DOHH2 (cell line): Measurements from ENCODE around the gene SNX22.

Source experiments
- H3F3A ChIP-seq: fragments of 200-600 bp; sonication (generic), shearing (Covaris generic); 2 replicates; pipeline ENCODE4 v1.6.0; 2016; ENCODE audit warnings: antibody characterized with exemption, mild to moderate bottlenecking; ENCODE audit not compliant: control insufficient read depth, insufficient read depth
- H3K27ac ChIP-seq: fragments of 200-600 bp; sonication (generic); 2 replicates; pipeline ENCODE4 v1.5.1; 2014; ENCODE audit warnings: low read depth, mild to moderate bottlenecking, low read length, moderate library complexity
- H3K27me3 ChIP-seq: fragments of 200-600 bp; sonication (generic); 2 replicates; pipeline ENCODE4 v1.6.1; 2014; ENCODE audit warnings: mild to moderate bottlenecking, low read length, mixed read lengths; ENCODE audit not compliant: control insufficient read depth
- H3K36me3 ChIP-seq: fragments of 200-600 bp; sonication (generic); 2 replicates; pipeline ENCODE4 v1.6.1; 2014; ENCODE audit warnings: mild to moderate bottlenecking, low read length, moderate library complexity, mixed read lengths; ENCODE audit not compliant: control insufficient read depth
- H3K4me1 ChIP-seq: fragments of 200-600 bp; sonication (generic); 2 replicates; pipeline ENCODE4 v1.6.1; 2014; ENCODE audit warnings: mild to moderate bottlenecking, low read length, mixed read lengths; ENCODE audit not compliant: control insufficient read depth
- H3K4me2 ChIP-seq: fragments of 200-600 bp; sonication (generic); 2 replicates; pipeline ENCODE4 v1.6.0; 2014; ENCODE audit warnings: mild to moderate bottlenecking, low read length, moderate library complexity
- H3K4me3 ChIP-seq: fragments of 200-600 bp; sonication (generic); 2 replicates; pipeline ENCODE4 v1.5.1; 2014; ENCODE audit warnings: mild to moderate bottlenecking, low read length, mixed read lengths
- H3K79me2 ChIP-seq: fragments of 200-600 bp; sonication (generic); 2 replicates; pipeline ENCODE4 v1.6.1; 2014; ENCODE audit warnings: mild to moderate bottlenecking, low read length, mixed read lengths; ENCODE audit not compliant: control insufficient read depth
- H3K9me2 ChIP-seq: fragments of 200-600 bp; sonication (generic); replicated peaks from 2 replicates; pipeline ENCODE4 v1.6.1; 2014; ENCODE audit warnings: mild to moderate bottlenecking, low read length, mixed read lengths; ENCODE audit not compliant: control insufficient read depth
- H3K9me3 ChIP-seq: fragments of 200-600 bp; sonication (generic); 2 replicates; pipeline ENCODE4 v1.6.1; 2014; ENCODE audit warnings: antibody characterized with exemption, low read length, mixed read lengths; ENCODE audit not compliant: control insufficient read depth, insufficient read depth
- H4K20me1 ChIP-seq: fragments of 200-600 bp; sonication (generic); 2 replicates; pipeline ENCODE4 v1.6.0; 2014; ENCODE audit warnings: low read depth, mild to moderate bottlenecking, antibody characterized with exemption, low read length, moderate library complexity; ENCODE audit not compliant: control insufficient read depth, insufficient read depth
- EZH2phosphoT487 ChIP-seq: fragments of 200-600 bp; sonication (generic); IDR thresholded peaks from 2 replicates; pipeline ENCODE4 v1.6.1; 2017; ENCODE audit warnings: borderline replicate concordance, mild to moderate bottlenecking, antibody characterized with exemption, low read length, moderate library complexity, mixed read lengths
- TF ChIP-seq, protein P1 (sequence below): fragments of 200-600 bp; sonication (generic); IDR thresholded peaks from one replicate; pipeline ENCODE4 v1.5.1; 2014; ENCODE audit warnings: antibody characterized with exemption, mild to moderate bottlenecking, low read depth, low read length; ENCODE audit not compliant: poor library complexity, severe bottlenecking

The SNX22 gene

DNA sequence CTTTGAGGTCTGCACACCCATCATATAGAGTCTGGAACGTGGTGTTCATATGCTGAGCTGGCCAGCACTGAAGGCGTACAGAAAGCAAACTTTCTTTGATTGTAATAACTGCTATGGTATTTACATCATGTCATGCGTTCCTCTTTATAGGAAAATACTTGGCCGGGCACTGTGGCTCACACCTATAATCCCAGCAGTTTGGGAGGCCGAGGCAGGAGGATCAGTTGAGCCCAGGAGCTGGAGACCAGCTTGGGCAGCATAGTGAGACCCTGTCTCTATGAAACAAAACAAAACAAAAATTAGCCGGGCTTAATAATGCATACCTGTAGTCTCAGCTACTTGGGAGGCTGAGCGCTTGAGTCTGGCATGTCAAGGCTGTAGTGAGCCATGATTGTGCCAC is 3.4 kb upstream of the SNX22 start:
- no peak for TF ChIP-seq EZH2phosphoT487
- TF ChIP-seq, protein P1, sequence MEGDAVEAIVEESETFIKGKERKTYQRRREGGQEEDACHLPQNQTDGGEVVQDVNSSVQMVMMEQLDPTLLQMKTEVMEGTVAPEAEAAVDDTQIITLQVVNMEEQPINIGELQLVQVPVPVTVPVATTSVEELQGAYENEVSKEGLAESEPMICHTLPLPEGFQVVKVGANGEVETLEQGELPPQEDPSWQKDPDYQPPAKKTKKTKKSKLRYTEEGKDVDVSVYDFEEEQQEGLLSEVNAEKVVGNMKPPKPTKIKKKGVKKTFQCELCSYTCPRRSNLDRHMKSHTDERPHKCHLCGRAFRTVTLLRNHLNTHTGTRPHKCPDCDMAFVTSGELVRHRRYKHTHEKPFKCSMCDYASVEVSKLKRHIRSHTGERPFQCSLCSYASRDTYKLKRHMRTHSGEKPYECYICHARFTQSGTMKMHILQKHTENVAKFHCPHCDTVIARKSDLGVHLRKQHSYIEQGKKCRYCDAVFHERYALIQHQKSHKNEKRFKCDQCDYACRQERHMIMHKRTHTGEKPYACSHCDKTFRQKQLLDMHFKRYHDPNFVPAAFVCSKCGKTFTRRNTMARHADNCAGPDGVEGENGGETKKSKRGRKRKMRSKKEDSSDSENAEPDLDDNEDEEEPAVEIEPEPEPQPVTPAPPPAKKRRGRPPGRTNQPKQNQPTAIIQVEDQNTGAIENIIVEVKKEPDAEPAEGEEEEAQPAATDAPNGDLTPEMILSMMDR, result no peak
- Histone ChIP-seq H4K20me1 (no peaks in the 10 kb centered on the region), H3K4me3 (no peak overlapping the region), H3K79me2 (peaks cover 15% of the 10 kb centered on the region), H3K9me2 (no peaks in the 10 kb centered on the region), H3K27ac (no peak overlapping the region), H3K4me1 (peaks cover 63% of the 10 kb centered on the region), H3K27me3 (no peaks in the 10 kb centered on the region), H3K9me3 (no peaks in the 10 kb centered on the region), H3F3A (peaks cover 21% of the 10 kb centered on the region; the same call in 1 of the 2 replicates), H3K36me3 (peaks cover 12% of the 10 kb centered on the region; the same call in 1 of the 2 replicates), H3K4me2 (no peak overlapping the region)

DNA sequence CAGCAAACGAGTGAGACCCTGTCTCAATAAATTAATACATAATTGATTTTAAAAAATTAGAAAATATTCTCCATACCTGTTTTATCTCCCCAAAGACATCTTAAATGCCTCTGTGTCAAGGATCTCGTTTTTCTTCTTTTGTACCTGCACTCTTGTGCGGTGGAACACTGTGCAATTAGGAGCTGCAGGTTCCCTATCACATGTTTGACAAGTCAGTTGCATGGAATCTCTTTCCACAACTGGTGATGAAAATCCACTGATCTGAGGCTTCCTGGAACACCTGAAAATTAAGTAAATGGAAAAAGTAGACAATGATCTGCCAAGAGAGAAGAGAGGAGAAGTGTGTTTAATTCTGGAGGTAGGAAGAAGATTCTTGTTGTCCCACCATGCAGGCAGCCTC is 3.0 kb upstream of the SNX22 start:
- H3K9me3 ChIP-seq, result no peaks in the 10 kb centered on the region
- no peak overlapping the region for H3K4me2 ChIP-seq
- no peaks in the 10 kb centered on the region for H4K20me1 ChIP-seq
- H3K36me3 ChIP-seq, result peaks cover 10% of the 10 kb centered on the region; the same call in 1 of the 2 replicates
- H3K4me3 ChIP-seq, result no peak overlapping the region
- H3K4me1 ChIP-seq, result peaks cover 63% of the 10 kb centered on the region
- TF ChIP-seq, protein P1, result no peak
- no peak for TF ChIP-seq EZH2phosphoT487
- no peaks in the 10 kb centered on the region for H3K27me3 ChIP-seq
- H3K27ac ChIP-seq, result no peak overlapping the region
- no peaks in the 10 kb centered on the region for H3K9me2 ChIP-seq
- H3F3A ChIP-seq, result peaks cover 21% of the 10 kb centered on the region; the same call in 1 of the 2 replicates
- peaks cover 15% of the 10 kb centered on the region for H3K79me2 ChIP-seq

DNA sequence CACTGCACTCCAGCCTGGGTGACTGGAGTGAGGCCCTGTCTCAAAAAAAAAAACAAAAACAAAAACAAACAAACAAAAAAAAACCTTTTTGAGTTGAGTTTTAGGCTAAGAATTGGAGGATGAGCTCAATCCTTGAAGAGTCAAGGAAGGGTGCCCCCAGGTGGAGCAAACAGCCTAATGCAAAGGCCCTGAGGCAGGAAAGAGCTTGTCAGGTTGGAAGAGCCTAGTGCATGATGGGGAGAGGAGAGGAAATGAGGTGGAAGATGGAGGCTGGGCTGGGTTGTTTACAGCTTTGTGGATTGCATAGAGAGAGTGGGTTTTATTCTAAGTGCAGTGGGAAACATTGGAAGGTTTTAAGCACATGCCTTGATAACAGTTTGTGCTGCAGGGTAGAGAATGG is 2.1 kb upstream of the SNX22 start:
- peak overlapping the region; percentile 79 for H3K4me2 ChIP-seq
- peaks cover 16% of the 10 kb centered on the region for H3K36me3 ChIP-seq
- no peaks in the 10 kb centered on the region for H3K9me2 ChIP-seq

More for the DNA sequence above, 2.1 kb upstream of the SNX22 start:
- Histone ChIP-seq H4K20me1 (no peaks in the 10 kb centered on the region), H3K4me3 (peak overlapping the region; percentile 21), H3K79me2 (peaks cover 24% of the 10 kb centered on the region), H3K9me3 (no peaks in the 10 kb centered on the region), H3K27ac (peak overlapping the region; percentile 51), H3F3A (peaks cover 28% of the 10 kb centered on the region), H3K4me1 (peaks cover 63% of the 10 kb centered on the region), H3K27me3 (no peaks in the 10 kb centered on the region)
- TF ChIP-seq, protein P1, result peak; percentile 50
- no peak for TF ChIP-seq EZH2phosphoT487
